Activated CD4-positive, alpha-beta T cell treated with anti-CD3 and anti-CD28 coated beads for 1 hour (primary cell): Measurements from ENCODE around the gene MRGPRG.

Source experiments
- DNase-seq: peaks from one replicate; pipeline ENCODE4 v3.0.0-alpha.2; 2020

The MRGPRG gene

GRCh38 chr11:3225159-3225758 is 6.6 kb upstream of the MRGPRG start:
- no peak for DNase-seq

GRCh38 chr11:3224401-3225057 is 5.9 kb upstream of the MRGPRG start:
- no peak for DNase-seq

DNA sequence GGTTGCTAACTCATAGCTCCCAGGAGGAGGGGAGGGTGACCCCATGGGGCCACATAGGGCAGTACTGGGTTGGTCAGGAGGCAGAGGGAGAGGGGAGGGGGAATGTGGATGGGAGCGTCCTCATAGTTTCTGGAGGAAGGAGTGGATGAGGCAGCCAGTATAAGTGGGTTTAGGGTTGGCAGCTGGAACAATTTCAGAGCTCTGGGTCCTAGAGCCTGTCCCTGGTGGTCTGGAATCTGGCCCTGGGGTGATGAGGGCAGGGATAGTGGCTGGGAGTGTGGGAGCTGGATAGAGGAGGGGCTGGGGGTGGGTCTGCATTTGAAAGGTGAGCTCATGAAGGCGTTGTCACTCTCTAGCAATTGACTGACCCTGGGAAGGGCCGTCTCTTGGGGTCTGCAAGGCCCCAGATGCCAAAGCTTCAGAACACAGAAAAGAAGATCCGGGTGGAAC is 5.3 kb upstream of the MRGPRG start:
- no peak for DNase-seq

GRCh38 chr11:3222941-3223915 is 4.6 kb upstream of the MRGPRG start:
- DNase-seq = no peak

DNA sequence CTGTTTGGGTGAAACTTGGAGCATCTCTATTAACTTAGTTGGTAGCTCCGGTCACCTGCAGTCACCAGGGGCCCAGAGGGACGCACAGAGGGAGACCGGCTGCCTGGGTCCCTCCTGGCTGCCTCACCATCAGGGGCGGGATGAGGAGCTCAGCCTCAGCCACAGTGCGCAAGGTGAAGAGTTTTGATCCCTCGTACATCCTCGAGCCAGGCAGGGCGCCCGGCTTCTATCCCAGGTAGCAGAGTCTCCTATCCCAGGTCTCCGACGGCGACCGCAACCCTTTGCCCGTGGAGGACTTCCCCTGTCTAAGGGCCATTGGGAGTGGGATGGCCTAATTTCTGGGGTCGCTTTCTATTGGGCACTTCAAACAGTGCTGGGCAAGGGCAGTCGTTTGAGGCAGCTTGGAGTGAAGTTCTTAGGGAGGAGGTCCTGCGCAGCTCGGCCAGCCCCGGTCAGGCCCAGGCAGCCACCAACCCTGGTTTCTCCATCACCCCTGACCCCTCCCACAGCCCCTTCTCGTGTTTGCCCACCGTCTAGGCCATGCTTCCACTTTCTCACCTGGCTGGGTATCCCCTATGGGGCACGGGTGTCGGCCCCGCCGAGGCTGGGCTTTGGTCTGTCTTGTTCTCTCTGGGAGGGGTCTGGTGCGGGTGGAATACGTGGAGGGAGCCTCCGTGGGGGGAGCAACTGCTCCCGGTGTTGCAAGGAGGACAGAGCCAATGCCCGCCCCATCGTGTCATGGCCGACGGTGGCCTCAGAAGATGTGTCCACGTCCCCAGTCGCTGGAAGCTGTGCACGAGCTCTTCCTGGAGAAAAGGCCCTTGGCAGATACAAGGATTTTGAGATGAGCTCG is 3.6 kb upstream of the MRGPRG start:
- no peak for DNase-seq

GRCh38 chr11:3221408-3222002 is 2.9 kb upstream of the MRGPRG start:
- no peak for DNase-seq

GRCh38 chr11:3220521-3221407 is 2.2 kb upstream of the MRGPRG start:
- DNase-seq = no peak

- no peak for DNase-seq
Measured at GRCh38 chr11:3220101-3220500, 1.5 kb upstream of the MRGPRG start.

DNA sequence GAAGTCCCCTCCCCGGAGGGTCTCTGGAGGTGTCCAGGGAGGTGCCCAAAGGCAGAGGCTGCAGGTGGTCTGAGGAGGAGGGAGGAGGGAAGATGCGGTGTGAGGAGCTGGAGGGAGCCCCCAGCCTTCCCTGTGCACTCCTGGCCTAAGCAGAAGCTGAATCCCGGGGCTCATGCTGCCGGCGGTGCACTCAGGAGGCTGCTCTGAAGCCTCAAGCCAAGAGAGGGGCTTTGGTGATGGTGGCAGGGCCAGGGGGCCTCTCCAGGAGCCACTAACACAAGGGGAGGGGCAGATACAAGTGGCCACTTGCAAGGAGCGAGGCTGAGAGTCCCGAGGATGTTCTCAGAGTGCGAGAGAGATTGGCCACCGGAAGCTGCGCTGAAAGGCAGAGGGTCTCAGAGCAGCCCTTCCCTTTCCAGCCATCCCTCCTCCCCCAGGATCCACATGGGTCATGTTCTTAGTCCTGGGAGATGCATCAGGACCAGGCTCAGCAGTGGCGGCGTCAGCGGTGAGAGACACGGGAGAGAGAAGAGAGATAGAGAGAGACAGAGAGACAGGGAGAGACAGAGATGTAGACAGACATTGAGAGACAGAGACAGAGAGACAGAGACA is 774 bp upstream of the MRGPRG start:
- DNase-seq = no peak

- DNase-seq = no peak
Measured at GRCh38 chr11:3217818-3218482, 663 bp downstream of the MRGPRG start.

DNA sequence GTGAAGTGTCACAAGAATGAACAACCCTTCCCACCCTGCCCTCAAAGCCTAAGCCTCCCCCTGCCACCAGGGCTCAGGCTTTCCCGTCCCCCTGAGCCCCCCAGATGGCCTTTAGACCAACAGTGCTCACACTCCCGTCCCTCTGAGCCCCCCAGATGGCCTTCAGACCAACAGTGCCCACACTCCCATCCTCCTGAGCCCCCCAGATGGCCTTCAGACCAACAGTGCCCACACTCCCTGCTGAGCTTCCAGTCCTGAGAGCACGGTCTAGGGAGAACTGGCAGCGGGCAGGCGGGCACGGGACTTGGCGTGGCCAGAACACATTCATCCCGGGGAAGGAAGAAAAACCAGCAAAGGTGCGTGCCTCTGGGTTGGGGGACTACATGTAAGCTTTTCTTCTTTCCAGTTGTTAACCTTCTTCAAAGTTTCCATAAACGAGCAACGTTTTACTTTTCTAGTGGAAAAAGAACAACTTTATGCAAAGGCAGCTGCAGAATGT is 2.5 kb downstream of the MRGPRG start:
- DNase-seq = no peak

- no peak for DNase-seq
Measured at GRCh38 chr11:3215346-3216026, 3.1 kb downstream of the MRGPRG start.

GRCh38 chr11:3214420-3214699 is 4.3 kb downstream of the MRGPRG start:
- no peak for DNase-seq

GRCh38 chr11:3213659-3214419 is 4.8 kb downstream of the MRGPRG start:
- no peak for DNase-seq

- DNase-seq = no peak
Measured at GRCh38 chr11:3208272-3208671, 10.3 kb downstream of the MRGPRG start.

DNA sequence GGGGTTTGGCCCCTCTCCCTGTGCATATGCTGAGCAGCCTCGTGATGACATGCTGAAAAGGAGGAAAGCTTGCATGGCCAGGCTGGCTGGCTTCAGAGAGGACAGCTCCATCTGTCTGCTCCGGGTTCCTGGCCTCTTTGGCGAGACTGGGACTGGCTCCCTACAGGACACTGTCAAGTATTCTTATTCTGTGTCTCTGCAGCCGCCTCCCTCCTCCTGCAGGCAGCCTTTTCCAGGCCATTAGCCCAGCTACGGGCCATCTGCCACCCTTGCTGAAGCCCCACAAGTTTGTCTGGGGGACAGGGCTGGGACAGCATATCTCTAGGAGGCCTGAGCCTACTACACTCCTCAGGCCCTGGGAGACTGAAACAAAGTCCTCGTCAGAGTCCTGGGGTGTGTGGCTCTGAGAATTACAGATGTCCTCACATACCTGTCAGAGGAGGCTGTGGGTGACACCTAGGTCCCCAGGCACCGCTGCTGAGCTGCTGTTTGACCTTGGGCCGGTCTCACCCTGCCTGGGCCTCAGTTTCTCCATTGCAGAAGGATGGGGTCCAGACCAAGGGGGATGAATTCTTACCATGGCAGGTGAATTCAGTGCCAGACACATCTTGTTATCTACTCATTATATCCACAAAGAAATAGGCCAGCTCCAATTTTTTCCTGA is 11.0 kb downstream of the MRGPRG start:
- DNase-seq = no peak

- DNase-seq = no peak
Measured at GRCh38 chr11:3206922-3207204, 11.8 kb downstream of the MRGPRG start.

DNA sequence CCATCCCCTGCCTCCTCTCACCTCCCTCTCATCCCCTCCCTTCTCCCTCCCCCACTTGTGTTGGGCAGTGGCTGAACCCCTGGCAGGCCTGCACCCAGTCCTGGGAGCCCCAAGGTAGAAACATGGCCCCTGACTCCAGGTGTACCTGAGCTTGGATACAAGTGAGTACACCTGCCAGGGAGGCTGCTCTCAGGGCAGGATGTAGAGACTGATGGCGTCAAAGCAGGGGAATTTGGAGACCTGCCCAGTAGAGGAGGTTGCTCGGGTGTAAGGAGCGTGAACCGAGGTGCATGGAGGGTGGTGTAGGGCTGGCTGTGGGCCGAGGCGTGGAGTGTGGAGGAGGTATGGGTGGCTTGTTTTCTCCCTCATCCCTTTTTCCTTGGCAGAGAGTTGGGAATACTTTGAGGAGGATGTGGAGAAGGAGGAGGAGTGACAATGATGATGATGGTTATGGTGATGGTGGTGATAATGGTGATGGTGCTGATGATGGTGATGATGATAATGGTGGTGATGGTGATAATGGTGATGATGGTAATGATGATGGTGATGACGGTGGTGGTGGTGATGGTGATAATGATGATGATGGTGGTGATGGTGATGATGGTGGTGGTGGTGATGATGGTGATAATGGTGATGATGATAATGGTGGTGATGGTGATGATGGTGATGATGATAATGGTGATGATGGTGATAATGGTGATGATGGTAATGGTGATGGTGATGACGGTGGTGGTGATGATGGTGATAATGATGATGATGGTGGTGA is 12.3 kb downstream of the MRGPRG start:
- no peak for DNase-seq
